HepG2 (cell line): ENCODE results near the gene PRAC1. TPM values are rescaled to one million over a fixed set of nuclear protein-coding genes. Genes with fewer than 3 reads are reported as not detected.

Experiments used
- ATAC-seq: fragments of 200-7000 bp; cut with Tn5 transposase; 3 replicates; pipeline ENCODE4 v1.9.1; 2020; ENCODE audit warnings: mild to moderate bottlenecking, moderate library complexity
- BruUV-seq: library from RNA; stranded (reverse); fragments of 400-500 nt; replicated peaks from 2 replicates; lab custom pipeline; 2021; lab: Mats Ljungman, UMichigan
- CTCF ChIA-PET: fragments of 300-600 bp; formaldehyde crosslinking; extraction: SDS; loops from one replicate; lab custom pipeline; 2021; ENCODE audit warnings: low total read pairs, inconsistent platforms, low intra/inter-chr PET ratio; lab: Yijun Ruan, JAX
- POLR2A ChIA-PET: fragments of 350-600 bp; sonication (Branson Sonifier 250); formaldehyde crosslinking; loops from one replicate; lab custom pipeline; 2020; ENCODE audit warnings: antibody characterized with exemption, inconsistent platforms; lab: Yijun Ruan, JAX
- DNase-seq: peaks from one replicate; pipeline ENCODE4 v3.0.0-alpha.2; 2015; ENCODE audit warnings: low spot score
- FAIRE-seq: peaks from 3 replicates; lab custom pipeline; 2011; peaks lifted over from hg19 to GRCh38; lab: Jason Lieb, UNC
- H2AFZ ChIP-seq: one replicate; pipeline ENCODE4 v1.6.1; 2011; ENCODE audit warnings: low read length, inconsistent platforms
- H3K27ac ChIP-seq: fragments of 300-600 bp; 3 replicates; pipeline ENCODE4 v1.8.0; 2011; ENCODE audit warnings: mixed run types, mild to moderate bottlenecking, mixed read lengths, low read length, inconsistent platforms; ENCODE audit not compliant: insufficient read depth; ENCODE audit errors: extremely low read length
- H3K27me3 ChIP-seq, 2 experiments: fragments of 200-600 bp in 1 of 2; 2 replicates in 1 of 2; 3 replicates in 1 of 2; pipeline versions ENCODE4 v1.6.0 to v1.8.0; 2011; ENCODE audit warnings: low read length in 2 of 2, mild to moderate bottlenecking in 2 of 2, moderate library complexity in 2 of 2, inconsistent platforms in 1 of 2; ENCODE audit not compliant: insufficient read depth in 2 of 2, control insufficient read depth in 1 of 2
- H3K36me3 ChIP-seq, 2 experiments: fragments of 200-600 bp in 1 of 2; replicated peaks in 1 of 2; 2 replicates in 1 of 2; 3 replicates in 1 of 2; pipeline versions ENCODE4 v1.5.1 to v1.8.0; 2011; ENCODE audit warnings: low read length in 2 of 2, inconsistent platforms in 1 of 2; ENCODE audit not compliant: insufficient read depth in 2 of 2, control insufficient read depth in 1 of 2
- H3K4me1 ChIP-seq: 2 replicates; pipeline ENCODE4 v1.5.1; 2012; ENCODE audit warnings: low read length, inconsistent platforms; ENCODE audit not compliant: insufficient read depth
- H3K4me2 ChIP-seq: 2 replicates; pipeline ENCODE4 v1.6.0; 2011; ENCODE audit warnings: low read depth, low read length, inconsistent platforms
- H3K4me3 ChIP-seq, 3 experiments: fragments of 200-600 bp in 1 of 3; sonication (generic), shearing (Covaris generic) in 1 of 3; replicated peaks in 1 of 3; 2 replicates each; pipeline ENCODE4 v1.5.1; 2011 to 2016; ENCODE audit warnings: low read length in 3 of 3, inconsistent platforms in 2 of 3, low read depth in 2 of 3, mild to moderate bottlenecking in 2 of 3, control low read depth in 1 of 3, mixed read lengths in 1 of 3; ENCODE audit not compliant: insufficient read depth in 1 of 3
- H3K79me2 ChIP-seq: one replicate; pipeline ENCODE4 v1.6.1; 2011; ENCODE audit warnings: low read length, inconsistent platforms; ENCODE audit not compliant: insufficient read depth
- H3K9ac ChIP-seq: 2 replicates; pipeline ENCODE4 v1.6.0; 2011; ENCODE audit warnings: mild to moderate bottlenecking, low read depth, low read length, inconsistent platforms; ENCODE audit not compliant: insufficient read depth
- H3K9me3 ChIP-seq: 2 replicates; pipeline ENCODE4 v1.5.1; 2012; ENCODE audit warnings: mild to moderate bottlenecking, low read length
- H4K20me1 ChIP-seq: 2 replicates; pipeline ENCODE4 v1.6.0; 2011; ENCODE audit warnings: inconsistent platforms, mild to moderate bottlenecking, low read length, moderate library complexity; ENCODE audit not compliant: insufficient read depth
- CEBPG ChIP-seq: IDR thresholded peaks from 2 replicates; pipeline ENCODE4 v1.6.1; 2016
- CREB1 ChIP-seq, 2 experiments: fragments of 450-650 bp in 1 of 2; IDR thresholded peaks; 2 replicates each; pipeline ENCODE4 v1.6.1; 2016 to 2017; ENCODE audit warnings: control low read depth in 1 of 2, mild to moderate bottlenecking in 1 of 2, missing compliant biosample characterization in 1 of 2, missing genetic modification characterization in 1 of 2
- HOXA3 ChIP-seq: sonication (generic); formaldehyde crosslinking; IDR thresholded peaks from 2 replicates; pipeline ENCODE4 v1.5.0; 2020; ENCODE audit warnings: missing genetic modification reagents
- KDM5A ChIP-seq: fragments of 200-600 bp; sonication (generic); IDR thresholded peaks from 2 replicates; pipeline ENCODE4 v1.7.0; 2018; ENCODE audit warnings: antibody characterized with exemption, mild to moderate bottlenecking, low read length, borderline replicate concordance
- MAFF ChIP-seq: IDR thresholded peaks from 2 replicates; pipeline ENCODE4 v1.6.1; 2011; ENCODE audit warnings: low read depth, low read length, improper control_type of control experiment
- MAFK ChIP-seq, 2 experiments: IDR thresholded peaks in 1 of 2; conservative IDR thresholded peaks in 1 of 2; 2 replicates each; pipeline ENCODE4 v1.6.1; 2011; ENCODE audit warnings: improper control_type of control experiment in 2 of 2, low read length in 2 of 2
- SP140L ChIP-seq: sonication (generic); formaldehyde crosslinking; IDR thresholded peaks from 2 replicates; pipeline ENCODE4 v1.4.0; 2020; ENCODE audit warnings: missing genetic modification reagents, borderline replicate concordance
- TBX2 ChIP-seq: sonication (generic); formaldehyde crosslinking; IDR thresholded peaks from 2 replicates; pipeline ENCODE4 v1.5.0; 2020; ENCODE audit warnings: missing genetic modification reagents, mild to moderate bottlenecking, borderline replicate concordance
- ZNF567 ChIP-seq: sonication (generic); formaldehyde crosslinking; IDR thresholded peaks from 2 replicates; pipeline ENCODE4 v1.8.1; 2023; ENCODE audit warnings: mild to moderate bottlenecking, missing genetic modification reagents, borderline replicate concordance
- ZNF709 ChIP-seq: sonication (generic); formaldehyde crosslinking; IDR thresholded peaks from 2 replicates; pipeline ENCODE4 v1.5.0; 2020; ENCODE audit warnings: mild to moderate bottlenecking, missing genetic modification reagents
- WGBS: methylation state at CpG from one replicate; pipeline ENCODE4 v1.1.6; 2017; ENCODE audit warnings: low lambda C conversion rate; 5-methylcytosine and 5-hydroxymethylcytosine counted together
- in situ Hi-C: cut with HindIII; loops from 2 replicates; pipeline ENCODE4 v1.10.0; 2017; ENCODE audit warnings: low pct_unique_long_range_greater_than_20kb; ENCODE audit not compliant: extremely low pct_ligation_motif_present
- intact Hi-C: fragments of 100-400 bp; cut with micrococcal nuclease; formaldehyde crosslinking; loops from one replicate; pipeline ENCODE4 v1.10.0; 2022; ENCODE audit not compliant: unreplicated experiment
- polyA plus RNA-seq, 8 experiments: library from polyadenylated mRNA; depleted of rRNA in 3 of 8; stranded (reverse) in 7 of 8; unstranded in 1 of 8; fragments of >200 nt; fragmentation: Illumina TruSeq in 4 of 8; extraction: Trizol in 4 of 8; gene quantifications; 2 replicates each; pipeline versions ENCODE4 v1.2.1 to v1.2.3, GENCODE V29; 2011 to 2016; ENCODE audit warnings: low read depth in 4 of 8, missing spikeins in 1 of 8, mixed read lengths in 1 of 8; ENCODE audit not compliant: insufficient read depth in 1 of 8
- total RNA-seq, 5 experiments: library from RNA; depleted of rRNA; stranded (reverse); fragments of >200 nt; fragmentation: Illumina TruSeq; extraction: Trizol; gene quantifications; 2 replicates each; pipeline ENCODE4 v1.2.3, GENCODE V29; 2016; ENCODE audit warnings: low read depth in 1 of 5
- TF ChIP-seq, protein P1 (sequence below): sonication (generic); formaldehyde crosslinking; IDR thresholded peaks from 2 replicates; pipeline ENCODE4 v1.4.0; 2020; ENCODE audit warnings: mild to moderate bottlenecking, missing genetic modification reagents
- TF ChIP-seq, protein P2 (sequence below): sonication (generic); formaldehyde crosslinking; conservative IDR thresholded peaks from 2 replicates; pipeline ENCODE4 v1.8.0; 2022; ENCODE audit warnings: low read depth, missing genetic modification reagents

Gene PRAC1
- total and polyA plus RNA-seq, 2 of the 13 experiments (the other 11 are each of a cell fraction or from before 2014, with no cell fraction given), result not detected

DNA sequence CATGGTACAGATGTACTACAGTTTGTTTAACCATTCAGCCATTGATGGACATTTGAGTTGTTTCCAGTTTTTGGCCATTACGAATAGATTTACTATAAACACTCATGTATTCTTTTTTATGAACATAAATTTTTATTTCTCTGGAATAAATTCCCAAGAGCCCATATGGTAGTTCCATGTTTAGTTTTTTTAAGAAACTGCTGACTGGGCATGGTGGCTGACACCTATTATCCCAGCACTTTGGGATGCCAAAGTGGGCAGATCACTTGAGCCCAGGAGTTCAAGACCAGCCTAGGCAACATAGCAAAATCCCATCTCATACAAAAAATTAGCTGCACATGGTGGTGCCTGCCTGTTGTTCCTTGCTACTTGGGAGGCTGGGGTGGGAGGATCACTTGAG is 30.3 kb downstream of the PRAC1 start:
- no peaks in the 10 kb centered on the region for H3K4me1 ChIP-seq
- peaks cover 5% of the 10 kb centered on the region for H3K9me3 ChIP-seq
- no peak overlapping the region for H3K4me2 ChIP-seq
- BruUV-seq, result no TSS peak
- H2AFZ ChIP-seq, result no peak overlapping the region
- ATAC-seq, result no peak
- intact Hi-C loops, result no loop called here
- no peak overlapping the region for H3K27ac ChIP-seq
- no peak overlapping the region for H3K9ac ChIP-seq
- TF ChIP-seq CREB1 (IDR thresholded peaks at IDR 0.05) (no peak), CREB1 (CRISPR knock-in tag; IDR thresholded peaks at IDR 0.05) (no peak), ZNF567 (no peak), KDM5A (no peak), CEBPG (CRISPR knock-in tag) (no peak), TBX2 (CRISPR knock-in tag) (no peak), HOXA3 (CRISPR knock-in tag) (no peak), ZNF709 (CRISPR knock-in tag) (no peak), MAFK (conservative IDR thresholded peaks at IDR 0.05 in 1 of 2, IDR thresholded peaks at IDR 0.05 in 1 of 2; ENCODE audit: low read length in 2 of 2) (peak; percentile 80 to 87), MAFF (peak; percentile 63), SP140L (no peak)
- TF ChIP-seq, protein P1, sequence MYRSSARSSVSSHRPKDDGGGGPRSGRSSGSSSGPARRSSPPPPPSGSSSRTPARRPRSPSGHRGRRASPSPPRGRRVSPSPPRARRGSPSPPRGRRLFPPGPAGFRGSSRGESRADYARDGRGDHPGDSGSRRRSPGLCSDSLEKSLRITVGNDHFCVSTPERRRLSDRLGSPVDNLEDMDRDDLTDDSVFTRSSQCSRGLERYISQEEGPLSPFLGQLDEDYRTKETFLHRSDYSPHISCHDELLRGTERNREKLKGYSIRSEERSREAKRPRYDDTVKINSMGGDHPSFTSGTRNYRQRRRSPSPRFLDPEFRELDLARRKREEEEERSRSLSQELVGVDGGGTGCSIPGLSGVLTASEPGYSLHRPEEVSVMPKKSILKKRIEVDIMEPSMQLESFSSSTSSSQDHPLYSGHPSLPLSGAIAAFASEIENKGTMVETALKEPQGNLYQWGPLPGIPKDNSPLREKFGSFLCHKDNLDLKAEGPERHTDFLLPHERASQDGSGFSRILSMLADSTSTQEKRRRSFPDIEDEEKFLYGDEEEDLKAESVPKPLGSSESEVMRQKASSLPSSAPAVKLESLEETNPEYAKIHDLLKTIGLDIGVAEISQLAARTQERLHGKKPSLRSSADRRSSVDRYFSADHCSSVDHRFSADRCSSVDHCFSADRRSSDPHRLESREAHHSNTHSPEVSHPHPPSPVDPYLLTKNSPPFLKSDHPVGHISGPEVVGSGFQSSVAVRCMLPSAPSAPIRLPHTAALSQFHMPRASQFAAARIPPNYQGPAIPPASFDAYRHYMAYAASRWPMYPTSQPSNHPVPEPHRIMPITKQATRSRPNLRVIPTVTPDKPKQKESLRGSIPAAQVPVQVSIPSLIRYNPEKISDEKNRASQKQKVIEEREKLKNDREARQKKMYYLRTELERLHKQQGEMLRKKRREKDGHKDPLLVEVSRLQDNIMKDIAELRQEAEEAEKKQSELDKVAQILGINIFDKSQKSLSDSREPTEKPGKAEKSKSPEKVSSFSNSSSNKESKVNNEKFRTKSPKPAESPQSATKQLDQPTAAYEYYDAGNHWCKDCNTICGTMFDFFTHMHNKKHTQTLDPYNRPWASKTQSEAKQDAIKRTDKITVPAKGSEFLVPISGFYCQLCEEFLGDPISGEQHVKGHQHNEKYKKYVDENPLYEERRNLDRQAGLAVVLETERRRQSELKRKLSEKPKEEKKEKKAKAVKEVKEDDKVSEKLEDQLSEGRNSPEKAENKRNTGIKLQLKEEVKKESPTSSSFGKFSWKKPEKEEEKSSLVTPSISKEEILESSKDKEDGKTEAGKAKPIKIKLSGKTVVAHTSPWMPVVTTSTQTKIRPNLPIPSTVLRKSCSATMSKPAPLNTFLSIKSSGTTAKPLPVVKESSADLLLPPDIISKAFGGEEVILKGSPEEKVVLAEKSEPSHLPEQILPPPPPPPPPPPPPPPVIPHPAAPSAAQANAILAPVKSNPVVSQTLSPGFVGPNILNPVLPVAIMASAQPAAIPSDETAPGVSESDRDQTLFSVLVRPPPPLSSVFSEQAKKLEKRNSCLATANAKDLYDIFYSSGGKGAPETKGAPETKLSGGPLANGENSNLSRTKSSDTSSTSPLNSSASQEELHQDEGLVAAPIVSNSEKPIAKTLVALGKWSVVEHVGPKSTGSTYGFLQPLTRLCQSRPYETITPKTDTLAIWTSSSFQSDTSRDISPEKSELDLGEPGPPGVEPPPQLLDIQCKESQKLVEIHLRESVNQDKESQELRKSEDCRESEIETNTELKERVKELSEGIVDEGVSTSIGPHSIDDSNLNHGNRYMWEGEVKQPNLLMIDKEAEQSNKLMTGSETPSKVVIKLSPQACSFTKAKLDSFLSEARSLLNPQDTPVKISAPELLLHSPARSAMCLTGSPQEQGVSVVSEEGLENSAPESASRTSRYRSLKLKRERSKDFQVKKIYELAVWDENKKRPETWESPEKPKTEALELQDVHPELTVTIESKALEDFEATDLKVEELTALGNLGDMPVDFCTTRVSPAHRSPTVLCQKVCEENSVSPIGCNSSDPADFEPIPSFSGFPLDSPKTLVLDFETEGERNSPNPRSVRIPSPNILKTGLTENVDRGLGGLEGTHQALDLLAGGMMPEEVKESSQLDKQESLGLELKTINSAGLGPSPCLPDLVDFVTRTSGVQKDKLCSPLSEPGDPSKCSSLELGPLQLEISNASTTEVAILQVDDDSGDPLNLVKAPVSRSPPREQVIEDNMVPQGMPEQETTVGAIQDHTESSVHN, result no peak
- TF ChIP-seq, protein P2, sequence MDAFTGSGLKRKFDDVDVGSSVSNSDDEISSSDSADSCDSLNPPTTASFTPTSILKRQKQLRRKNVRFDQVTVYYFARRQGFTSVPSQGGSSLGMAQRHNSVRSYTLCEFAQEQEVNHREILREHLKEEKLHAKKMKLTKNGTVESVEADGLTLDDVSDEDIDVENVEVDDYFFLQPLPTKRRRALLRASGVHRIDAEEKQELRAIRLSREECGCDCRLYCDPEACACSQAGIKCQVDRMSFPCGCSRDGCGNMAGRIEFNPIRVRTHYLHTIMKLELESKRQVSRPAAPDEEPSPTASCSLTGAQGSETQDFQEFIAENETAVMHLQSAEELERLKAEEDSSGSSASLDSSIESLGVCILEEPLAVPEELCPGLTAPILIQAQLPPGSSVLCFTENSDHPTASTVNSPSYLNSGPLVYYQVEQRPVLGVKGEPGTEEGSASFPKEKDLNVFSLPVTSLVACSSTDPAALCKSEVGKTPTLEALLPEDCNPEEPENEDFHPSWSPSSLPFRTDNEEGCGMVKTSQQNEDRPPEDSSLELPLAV (CRISPR knock-in tag), result no peak
- in situ Hi-C loops, result no loop called here
- no peak for FAIRE-seq
- DNase-seq, result no peak
- ChIA-PET CTCF (no interaction called here), POLR2A (no interaction called here)
- WGBS, result 32% methylated on average over 1 of the region's 1 CpG
- H4K20me1 ChIP-seq, result no peaks in the 10 kb centered on the region
- H3K4me3 ChIP-seq, result no peak overlapping the region
- no peaks in the 10 kb centered on the region for H3K79me2 ChIP-seq
- H3K27me3 ChIP-seq, result no peaks in the 10 kb centered on the region
- no peaks in the 10 kb centered on the region for H3K36me3 ChIP-seq
